ENCODE measurements around the gene DGCR2. TPM values are rescaled to one million over a fixed set of nuclear protein-coding genes. Genes with fewer than 3 reads are reported as not detected.

Gene DGCR2
- total and polyA plus RNA-seq, 10 of the 15 experiments (the other 5 are each of a cell fraction or from before 2014, with no cell fraction given), result 0.19 to 28.4 (median 16.0) TPM

- no peak for TF ChIP-seq CTCF (IDR thresholded peaks at IDR 0.05 in 2 of 3, conservative IDR thresholded peaks at IDR 0.05 in 1 of 3; ENCODE audit: control insufficient read depth in 2 of 3, extremely low read depth in 1 of 3, insufficient read depth in 1 of 3, low read depth in 3 of 3, low read length in 3 of 3)
Observed at GRCh38 chr22:19060356-19061009, 61.7 kb downstream of the DGCR2 start (continued).

- ChIA-PET POLR2A (no interaction called here), CTCF (no interaction called here), SMC1A (ENCODE audit: uncharacterized antibody, unreplicated experiment) (no interaction called here), RAD21 (ENCODE audit: unreplicated experiment) (no interaction called here)
- Histone ChIP-seq H2AFZ (ENCODE audit: control insufficient read depth, low read depth, low read length) (no peak overlapping the region), H3K27ac (ENCODE audit: control insufficient read depth, insufficient read depth) (no peak overlapping the region), H3K9ac (ENCODE audit: control insufficient read depth, insufficient read depth, low read length) (no peak overlapping the region), H3K4me3 (no peak overlapping the region), H3K27me3 (replicated peaks in 1 of 2; ENCODE audit: control insufficient read depth in 2 of 2, insufficient read depth in 2 of 2, low read length in 1 of 2) (no peaks in the 10 kb centered on the region), H4K20me1 (ENCODE audit: control insufficient read depth, insufficient read depth) (no peaks in the 10 kb centered on the region), H3K9me3 (replicated peaks; ENCODE audit: control insufficient read depth, insufficient read depth, low read length) (no peaks in the 10 kb centered on the region), H3K4me2 (ENCODE audit: control insufficient read depth, insufficient read depth) (no peak overlapping the region), H3K79me2 (ENCODE audit: control insufficient read depth, insufficient read depth, low read length) (no peaks in the 10 kb centered on the region), H3K36me3 (ENCODE audit: control insufficient read depth in 2 of 2, insufficient read depth in 2 of 2, low read length in 1 of 2) (peaks cover 18 to 19% of the 10 kb centered on the region in 2 experiments; a peak in 3 of 4 replicates), H3K4me1 (ENCODE audit: control insufficient read depth, insufficient read depth, low read length) (no peaks in the 10 kb centered on the region)
- ATAC-seq (no peak), FAIRE-seq (no peak), DNase-seq (ENCODE audit: low read depth, low spot score) (no peak)
- 91% methylated on average over 20 of the region's 20 CpGs for WGBS (ENCODE audit: insufficient coverage, insufficient replicate concordance, low lambda C conversion rate, missing lambda C conversion rate)
- intact Hi-C loops (cut with micrococcal nuclease; ENCODE audit: unreplicated experiment), result no loop called here
- BruUV-seq (replicated peaks), result no TSS peak
- in situ Hi-C loops (cut with MboI), result no loop called here
- TF ChIP-seq RFX5 (IDR thresholded peaks at IDR 0.05; ENCODE audit: low read depth, low read length), result no peak
- TF ChIP-seq, protein P1, sequence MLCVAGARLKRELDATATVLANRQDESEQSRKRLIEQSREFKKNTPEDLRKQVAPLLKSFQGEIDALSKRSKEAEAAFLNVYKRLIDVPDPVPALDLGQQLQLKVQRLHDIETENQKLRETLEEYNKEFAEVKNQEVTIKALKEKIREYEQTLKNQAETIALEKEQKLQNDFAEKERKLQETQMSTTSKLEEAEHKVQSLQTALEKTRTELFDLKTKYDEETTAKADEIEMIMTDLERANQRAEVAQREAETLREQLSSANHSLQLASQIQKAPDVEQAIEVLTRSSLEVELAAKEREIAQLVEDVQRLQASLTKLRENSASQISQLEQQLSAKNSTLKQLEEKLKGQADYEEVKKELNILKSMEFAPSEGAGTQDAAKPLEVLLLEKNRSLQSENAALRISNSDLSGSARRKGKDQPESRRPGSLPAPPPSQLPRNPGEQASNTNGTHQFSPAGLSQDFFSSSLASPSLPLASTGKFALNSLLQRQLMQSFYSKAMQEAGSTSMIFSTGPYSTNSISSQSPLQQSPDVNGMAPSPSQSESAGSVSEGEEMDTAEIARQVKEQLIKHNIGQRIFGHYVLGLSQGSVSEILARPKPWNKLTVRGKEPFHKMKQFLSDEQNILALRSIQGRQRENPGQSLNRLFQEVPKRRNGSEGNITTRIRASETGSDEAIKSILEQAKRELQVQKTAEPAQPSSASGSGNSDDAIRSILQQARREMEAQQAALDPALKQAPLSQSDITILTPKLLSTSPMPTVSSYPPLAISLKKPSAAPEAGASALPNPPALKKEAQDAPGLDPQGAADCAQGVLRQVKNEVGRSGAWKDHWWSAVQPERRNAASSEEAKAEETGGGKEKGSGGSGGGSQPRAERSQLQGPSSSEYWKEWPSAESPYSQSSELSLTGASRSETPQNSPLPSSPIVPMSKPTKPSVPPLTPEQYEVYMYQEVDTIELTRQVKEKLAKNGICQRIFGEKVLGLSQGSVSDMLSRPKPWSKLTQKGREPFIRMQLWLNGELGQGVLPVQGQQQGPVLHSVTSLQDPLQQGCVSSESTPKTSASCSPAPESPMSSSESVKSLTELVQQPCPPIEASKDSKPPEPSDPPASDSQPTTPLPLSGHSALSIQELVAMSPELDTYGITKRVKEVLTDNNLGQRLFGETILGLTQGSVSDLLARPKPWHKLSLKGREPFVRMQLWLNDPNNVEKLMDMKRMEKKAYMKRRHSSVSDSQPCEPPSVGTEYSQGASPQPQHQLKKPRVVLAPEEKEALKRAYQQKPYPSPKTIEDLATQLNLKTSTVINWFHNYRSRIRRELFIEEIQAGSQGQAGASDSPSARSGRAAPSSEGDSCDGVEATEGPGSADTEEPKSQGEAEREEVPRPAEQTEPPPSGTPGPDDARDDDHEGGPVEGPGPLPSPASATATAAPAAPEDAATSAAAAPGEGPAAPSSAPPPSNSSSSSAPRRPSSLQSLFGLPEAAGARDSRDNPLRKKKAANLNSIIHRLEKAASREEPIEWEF (IDR thresholded peaks at IDR 0.05; ENCODE audit: insufficient replicate concordance, low read depth, low read length), result no peak
- no peak for TF ChIP-seq BMI1 (IDR thresholded peaks at IDR 0.05; ENCODE audit: borderline replicate concordance)
- TF ChIP-seq CREM (IDR thresholded peaks at IDR 0.05; ENCODE audit: low read depth), result no peak
- TF ChIP-seq MEF2A (IDR thresholded peaks at IDR 0.05; ENCODE audit: insufficient read depth, low read depth, low read length), result no peak
- no peak for TF ChIP-seq POLR2AphosphoS5 (IDR thresholded peaks at IDR 0.05; ENCODE audit: low read length)
- no peak for TF ChIP-seq CHD4 (IDR thresholded peaks at IDR 0.05)
- no peak for TF ChIP-seq RELB (IDR thresholded peaks at IDR 0.05; ENCODE audit: low read depth)
- no peak for TF ChIP-seq ATF3 (IDR thresholded peaks at IDR 0.05; ENCODE audit: borderline replicate concordance, extremely low read depth, low read depth, low read length)
- no peak for TF ChIP-seq RBBP5 (conservative IDR thresholded peaks at IDR 0.05)
Observed at GRCh38 chr22:19059481-19060278, 62.5 kb downstream of the DGCR2 start.
